GM19467 (cell line): ENCODE results near the gene ROBO2.

Source experiments
- ATAC-seq: cut with Tn5 transposase; IDR thresholded peaks from one replicate; pipeline ENCODE4 v1.9.1; 2021; ENCODE audit warnings: mild to moderate bottlenecking, moderate library complexity; ENCODE audit not compliant: unreplicated experiment

The ROBO2 gene

DNA sequence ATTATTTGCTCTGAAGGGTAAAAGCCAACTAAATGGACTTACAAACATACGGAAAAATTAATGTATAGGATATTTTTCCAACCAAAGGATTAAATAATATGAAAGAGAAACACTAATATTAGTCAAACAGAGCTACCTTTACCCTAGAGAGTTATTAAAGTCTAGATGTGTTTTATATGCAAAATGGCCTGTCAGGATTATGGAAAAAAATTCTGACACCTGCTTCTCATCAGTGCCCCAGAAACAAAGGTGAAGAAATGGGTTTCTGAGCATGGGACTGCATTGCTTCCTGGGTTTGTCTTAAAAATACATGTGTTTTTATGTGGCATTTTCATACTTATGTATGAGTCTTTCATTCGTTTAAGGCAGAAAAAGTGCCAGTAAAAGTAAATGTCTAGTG, 148.3 kb downstream of the ROBO2 start:
- no peak for ATAC-seq

- no peak for ATAC-seq
Observed at GRCh38 chr3:77189258-77189657, 149.4 kb downstream of the ROBO2 start.

DNA sequence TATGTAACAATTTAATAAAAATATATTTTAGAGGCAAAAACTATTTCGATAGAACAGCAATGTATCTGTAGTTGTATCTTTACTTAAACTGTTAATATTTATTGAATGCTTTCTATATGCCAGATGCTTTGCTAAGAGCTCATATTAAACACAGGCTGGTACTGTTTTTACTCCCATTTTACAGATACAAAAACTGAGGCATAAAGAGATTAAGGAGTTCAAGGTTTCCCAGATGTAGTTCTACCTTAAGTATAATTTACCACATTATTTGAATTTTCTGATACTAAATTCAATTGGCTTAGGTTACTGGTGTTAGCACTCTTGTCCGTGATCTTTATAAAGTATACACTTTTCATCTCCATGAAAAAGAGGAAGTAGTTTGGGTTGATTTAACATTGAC, 149.8 kb downstream of the ROBO2 start:
- ATAC-seq: no peak

DNA sequence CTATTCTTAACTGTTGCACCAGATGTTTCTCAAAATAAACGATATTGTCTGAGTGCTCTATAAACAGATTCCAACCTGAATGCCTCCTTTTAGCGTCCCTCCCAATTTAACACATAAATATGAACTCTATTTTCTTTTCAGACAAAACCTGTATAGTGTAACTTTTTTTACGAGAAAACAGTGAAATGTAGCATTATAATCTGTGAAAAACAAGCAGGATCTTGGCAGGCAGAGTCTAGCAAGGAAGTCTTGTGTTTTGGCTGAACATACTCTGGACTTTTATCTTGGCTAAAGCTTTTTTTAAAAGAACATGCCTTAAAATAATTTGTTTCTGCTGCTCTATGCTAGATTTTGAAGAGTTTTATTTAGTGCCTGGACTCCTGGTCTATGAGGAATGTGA, 150.5 kb downstream of the ROBO2 start:
- ATAC-seq: no peak

GRCh38 chr3:77191014-77191413, 151.1 kb downstream of the ROBO2 start:
- ATAC-seq: no peak

GRCh38 chr3:77191640-77192039, 151.7 kb downstream of the ROBO2 start:
- ATAC-seq: no peak

- ATAC-seq: no peak
Observed at GRCh38 chr3:77195766-77196545, 156.1 kb downstream of the ROBO2 start.

- no peak for ATAC-seq
Observed at GRCh38 chr3:77197408-77197807, 157.5 kb downstream of the ROBO2 start.

- no peak for ATAC-seq
Observed at GRCh38 chr3:77203851-77204250, 164.0 kb downstream of the ROBO2 start.

- ATAC-seq: no peak
Observed at GRCh38 chr3:77204788-77205187, 164.9 kb downstream of the ROBO2 start.

GRCh38 chr3:77207753-77208152, 167.9 kb downstream of the ROBO2 start:
- no peak for ATAC-seq

- no peak for ATAC-seq
Observed at GRCh38 chr3:77222701-77223100, 182.8 kb downstream of the ROBO2 start.

GRCh38 chr3:77227567-77227966, 187.7 kb downstream of the ROBO2 start:
- ATAC-seq: no peak

- ATAC-seq: no peak
Observed at GRCh38 chr3:77232557-77232956, 192.7 kb downstream of the ROBO2 start.

GRCh38 chr3:77234004-77234403, 194.1 kb downstream of the ROBO2 start:
- ATAC-seq: no peak

DNA sequence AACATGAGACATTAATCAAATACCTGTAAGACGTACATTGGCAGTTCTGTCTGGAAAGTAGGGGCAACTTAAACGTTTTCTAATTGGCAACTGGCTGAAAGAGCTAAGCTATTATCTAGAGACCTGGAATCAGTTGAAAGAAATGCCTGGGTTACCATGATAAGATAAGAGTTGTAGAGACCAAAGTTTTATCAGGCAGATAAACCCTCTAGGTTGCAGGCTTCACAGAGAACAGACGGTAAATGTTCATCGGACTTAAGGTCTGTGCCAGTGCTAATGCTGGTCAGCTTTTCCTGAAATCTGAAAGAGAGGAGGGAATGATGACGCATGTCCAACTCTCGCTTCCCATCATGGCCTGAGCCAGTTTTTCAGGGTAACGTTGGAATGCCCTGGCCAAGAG, 196.2 kb downstream of the ROBO2 start:
- ATAC-seq: no peak

DNA sequence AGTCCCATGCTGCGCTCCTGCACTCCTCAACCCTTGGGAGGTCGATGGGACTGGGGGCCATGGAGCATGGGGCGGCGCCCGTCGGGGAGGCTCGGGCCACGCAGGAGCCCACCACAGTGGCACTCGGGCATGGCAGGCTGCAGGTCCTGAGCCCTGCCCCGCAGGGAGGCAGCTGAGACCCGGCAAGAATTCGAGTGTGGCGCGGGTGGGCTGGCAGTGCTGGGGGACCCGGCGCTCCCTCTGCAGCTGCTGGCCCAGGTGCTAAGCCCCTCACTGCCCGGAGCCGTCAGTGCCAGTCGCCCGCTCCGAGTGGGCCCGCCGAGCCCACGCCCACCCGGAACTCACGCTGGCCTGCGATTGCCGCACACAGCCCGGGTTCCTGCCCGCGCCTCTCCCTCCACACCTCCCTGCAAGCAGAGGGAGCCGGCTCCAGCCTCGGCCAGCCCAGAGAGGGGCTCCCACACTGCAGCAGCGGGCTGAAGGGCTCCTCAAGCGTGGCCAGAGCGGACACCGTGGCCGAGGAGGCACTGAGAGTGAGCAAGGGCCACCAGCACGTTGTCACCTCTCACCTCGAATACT, 200.3 kb downstream of the ROBO2 start:
- no peak for ATAC-seq

GRCh38 chr3:77242371-77242770, 202.5 kb downstream of the ROBO2 start:
- no peak for ATAC-seq

GRCh38 chr3:77244981-77245380, 205.1 kb downstream of the ROBO2 start:
- no peak for ATAC-seq

DNA sequence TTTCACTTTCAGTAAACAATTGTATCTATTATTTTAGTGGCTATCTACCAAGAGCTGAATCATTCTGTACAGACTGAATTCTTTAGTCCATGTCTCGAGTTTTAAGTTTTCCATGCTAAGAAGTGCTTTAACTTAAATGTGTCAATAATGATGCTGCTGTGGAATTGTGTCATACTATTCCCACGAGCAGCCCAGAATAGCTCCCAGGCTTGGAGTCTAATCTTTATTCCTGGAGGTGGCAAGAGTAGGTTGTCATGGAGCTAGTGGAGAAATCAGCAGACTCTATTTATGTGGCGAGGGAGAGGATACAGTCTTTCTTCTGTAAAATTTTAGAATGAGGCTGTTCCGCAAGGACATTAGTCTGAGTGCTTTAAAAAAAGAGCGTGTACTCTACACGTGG, 207.2 kb downstream of the ROBO2 start:
- ATAC-seq: no peak

DNA sequence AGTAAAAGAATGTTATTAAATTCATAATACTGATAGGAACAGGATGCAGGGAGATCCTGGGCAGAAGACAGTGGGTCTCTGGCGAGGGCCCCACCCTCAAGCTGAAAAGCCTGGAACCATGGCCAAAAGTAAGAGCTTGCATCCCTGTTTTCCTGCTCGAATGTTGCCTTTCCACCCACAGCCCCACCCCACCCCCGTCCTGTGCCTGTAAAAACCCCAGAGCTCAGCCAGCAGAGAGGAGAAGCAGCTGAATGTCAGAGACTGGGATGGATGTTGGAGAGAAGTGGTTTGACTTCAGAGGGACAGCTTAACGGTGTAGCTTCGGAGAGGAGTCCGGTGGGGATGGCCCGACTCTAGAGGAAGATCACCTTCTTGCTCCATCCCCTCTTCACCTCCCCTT, 207.9 kb downstream of the ROBO2 start:
- ATAC-seq: no peak

DNA sequence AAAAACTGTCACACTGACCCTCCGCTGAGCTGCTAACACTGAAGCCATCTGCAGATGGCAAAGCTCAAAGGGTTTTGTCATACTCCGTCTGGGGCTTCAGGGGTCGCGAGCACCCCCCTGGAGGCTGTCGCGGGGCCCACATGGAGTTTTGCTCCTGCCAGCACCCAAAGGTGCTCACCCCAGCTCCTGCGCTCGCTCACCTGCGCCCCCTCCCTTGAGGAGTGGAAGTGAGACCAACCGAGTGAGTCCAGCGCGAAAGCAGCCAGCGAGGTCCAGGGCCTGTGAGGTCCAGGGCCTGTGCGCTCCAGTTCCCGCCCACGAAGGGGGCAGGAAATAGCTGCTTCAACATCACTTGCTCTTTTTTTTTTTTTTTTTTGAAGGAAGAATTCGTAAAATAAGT, 208.5 kb downstream of the ROBO2 start:
- ATAC-seq: no peak

DNA sequence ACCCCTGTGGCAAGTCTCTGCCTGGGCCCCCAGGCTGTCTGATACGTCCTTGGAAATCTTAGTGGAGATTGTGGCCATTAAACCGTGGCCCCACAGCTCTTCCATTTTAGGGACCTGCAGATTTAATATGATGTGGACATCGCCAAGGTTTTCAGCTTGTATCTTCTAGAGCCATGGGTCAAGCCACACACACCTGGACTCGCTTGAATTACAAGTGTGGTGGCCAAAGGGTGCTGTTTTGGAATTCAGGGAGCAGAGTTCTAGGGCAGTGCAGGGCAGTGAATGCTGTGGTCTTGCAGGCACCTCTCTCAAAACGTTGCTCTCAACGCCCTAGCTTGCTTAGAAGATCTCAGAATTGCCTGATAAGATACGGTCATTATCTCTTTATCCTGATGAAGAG, 211.2 kb downstream of the ROBO2 start:
- no peak for ATAC-seq
